HEK293 (cell line): Measurements from ENCODE around the gene MYO7A.

ENCODE experiments used
- CTCF ChIA-PET: fragments of 350-600 bp; formaldehyde crosslinking; extraction: SDS; loops from one replicate; lab custom pipeline; 2021; ENCODE audit warnings: antibody characterized with exemption; lab: Yijun Ruan, JAX
- POLR2A ChIA-PET: fragments of 300-600 bp; formaldehyde crosslinking; extraction: SDS; loops from one replicate; lab custom pipeline; 2020; ENCODE audit warnings: antibody characterized with exemption, inconsistent platforms; lab: Yijun Ruan, JAX
- H3K27ac ChIP-seq: fragments of 200-500 bp; sonication (Bioruptor generic); 2 replicates; pipeline ENCODE4 v1.5.1; 2014; ENCODE audit warnings: low read depth, low read length, control low read depth, inconsistent platforms; ENCODE audit errors: extremely low read depth
- H3K36me3 ChIP-seq, 2 experiments: fragments of 200-500 bp in 1 of 2; sonication (Bioruptor generic) in 1 of 2; 1 replicate in 1 of 2; 2 replicates in 1 of 2; pipeline ENCODE4 v1.5.1; 2014 to 2017; ENCODE audit warnings: inconsistent platforms in 2 of 2, low read length in 2 of 2; ENCODE audit not compliant: control insufficient read depth in 2 of 2, insufficient read depth in 1 of 2
- H3K4me1 ChIP-seq: fragments of 200-500 bp; sonication (Bioruptor generic); 2 replicates; pipeline ENCODE4 v1.5.1; 2014; ENCODE audit warnings: mild to moderate bottlenecking, low read length, inconsistent platforms; ENCODE audit not compliant: control insufficient read depth, insufficient read depth
- H3K4me3 ChIP-seq: 2 replicates; pipeline ENCODE4 v1.5.1; 2011; ENCODE audit warnings: low read depth, mild to moderate bottlenecking, control low read depth, low read length, moderate library complexity
- H3K9me3 ChIP-seq: fragments of 200-500 bp; sonication (Bioruptor generic); 2 replicates; pipeline ENCODE4 v1.5.1; 2014; ENCODE audit warnings: low read depth, low read length, inconsistent platforms; ENCODE audit not compliant: control insufficient read depth, insufficient read depth
- EGR2 ChIP-seq: fragments of 450-650 bp; formaldehyde crosslinking; IDR thresholded peaks from 2 replicates; pipeline ENCODE4 v1.5.1; 2016; ENCODE audit warnings: low read depth, missing biosample characterization, missing genetic modification characterization
- GLI4 ChIP-seq: fragments of 450-650 bp; formaldehyde crosslinking; IDR thresholded peaks from 2 replicates; pipeline ENCODE4 v1.5.1; 2016; ENCODE audit warnings: missing biosample characterization, missing genetic modification characterization
- KLF16 ChIP-seq: fragments of 450-650 bp; formaldehyde crosslinking; IDR thresholded peaks from 2 replicates; pipeline ENCODE4 v1.5.1; 2017; ENCODE audit warnings: missing biosample characterization, missing genetic modification characterization
- RBAK ChIP-seq: fragments of 450-650 bp; formaldehyde crosslinking; IDR thresholded peaks from 2 replicates; pipeline ENCODE4 v1.5.1; 2016; ENCODE audit warnings: missing biosample characterization, missing genetic modification characterization
- ZFHX2 ChIP-seq: fragments of 450-650 bp; formaldehyde crosslinking; conservative IDR thresholded peaks from 2 replicates; pipeline ENCODE4 v1.5.1; 2016; ENCODE audit warnings: missing biosample characterization, missing genetic modification characterization
- ZFP37 ChIP-seq: fragments of 450-650 bp; formaldehyde crosslinking; IDR thresholded peaks from 2 replicates; pipeline ENCODE4 v1.5.1; 2016; ENCODE audit warnings: missing biosample characterization, missing genetic modification characterization
- ZNF140 ChIP-seq: fragments of 450-650 bp; formaldehyde crosslinking; IDR thresholded peaks from 2 replicates; pipeline ENCODE4 v1.5.1; 2016; ENCODE audit warnings: missing biosample characterization, missing genetic modification characterization
- ZNF169 ChIP-seq: fragments of 450-650 bp; formaldehyde crosslinking; IDR thresholded peaks from 2 replicates; pipeline ENCODE4 v1.5.1; 2016; ENCODE audit warnings: missing biosample characterization, missing genetic modification characterization
- ZNF248 ChIP-seq: fragments of 450-650 bp; formaldehyde crosslinking; IDR thresholded peaks from 2 replicates; pipeline ENCODE4 v1.5.1; 2017; ENCODE audit warnings: missing biosample characterization, missing genetic modification characterization
- ZNF366 ChIP-seq: fragments of 450-650 bp; formaldehyde crosslinking; conservative IDR thresholded peaks from 2 replicates; pipeline ENCODE4 v1.5.1; 2016; ENCODE audit warnings: missing biosample characterization, missing genetic modification characterization
- ZNF423 ChIP-seq: fragments of 450-650 bp; formaldehyde crosslinking; IDR thresholded peaks from 2 replicates; pipeline ENCODE4 v1.5.1; 2016; ENCODE audit warnings: missing biosample characterization, missing genetic modification characterization
- ZNF426 ChIP-seq: fragments of 450-650 bp; formaldehyde crosslinking; IDR thresholded peaks from 2 replicates; pipeline ENCODE4 v1.5.1; 2017; ENCODE audit warnings: missing biosample characterization, missing genetic modification characterization, mild to moderate bottlenecking, inconsistent platforms, moderate library complexity
- ZNF664 ChIP-seq: fragments of 450-650 bp; formaldehyde crosslinking; IDR thresholded peaks from 2 replicates; pipeline ENCODE4 v1.5.1; 2016; ENCODE audit warnings: missing biosample characterization, missing genetic modification characterization
- TF ChIP-seq, protein P1 (sequence below): fragments of 450-650 bp; formaldehyde crosslinking; IDR thresholded peaks from 2 replicates; pipeline ENCODE4 v1.5.1; 2016; ENCODE audit warnings: missing biosample characterization, missing genetic modification characterization
- TF ChIP-seq, protein P2 (sequence below): fragments of 450-650 bp; formaldehyde crosslinking; IDR thresholded peaks from 2 replicates; pipeline ENCODE4 v1.5.1; 2017; ENCODE audit warnings: missing biosample characterization, missing genetic modification characterization
- TF ChIP-seq, protein P3 (sequence below): fragments of 450-650 bp; formaldehyde crosslinking; IDR thresholded peaks from 2 replicates; pipeline ENCODE4; 2016; ENCODE audit warnings: missing biosample characterization, missing genetic modification characterization

Gene MYO7A

DNA sequence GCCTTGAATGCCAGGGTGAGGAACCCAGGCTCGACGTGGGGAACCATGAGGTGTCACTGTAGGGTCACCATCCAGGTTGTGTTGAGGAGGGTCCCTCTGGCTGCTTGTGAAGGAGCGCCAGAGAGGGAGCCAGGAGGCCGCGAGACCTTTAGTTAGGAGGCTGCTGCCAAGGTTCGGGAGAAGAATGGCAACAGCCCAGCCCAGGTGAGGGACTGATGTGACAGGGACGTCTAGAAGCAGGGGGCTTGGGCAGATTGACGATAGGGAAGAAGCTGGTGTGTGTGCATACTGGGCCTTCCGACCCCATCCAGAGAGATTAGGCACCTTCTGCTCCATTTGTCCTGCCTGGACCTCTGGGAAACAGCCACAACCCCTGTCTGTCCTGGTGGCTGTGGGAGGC lies 49.0 kb downstream of the MYO7A start:
- H3K27ac ChIP-seq, result no peak overlapping the region
- H3K9me3 ChIP-seq, result no peaks in the 10 kb centered on the region
- H3K36me3 ChIP-seq, result no peaks in the 10 kb centered on the region
- H3K4me3 ChIP-seq, result no peak overlapping the region
- ChIA-PET POLR2A (no interaction called here), CTCF (interaction anchor here (0.9 to 2.3 kb wide), 4 partner anchors 11 to 443 kb away, joined by 3 to 10 read pairs (median 4); no protein-coding TSS in a partner anchor)
- TF ChIP-seq RBAK (tag by site-specific recombination), result no peak
- no peaks in the 10 kb centered on the region for H3K4me1 ChIP-seq

DNA sequence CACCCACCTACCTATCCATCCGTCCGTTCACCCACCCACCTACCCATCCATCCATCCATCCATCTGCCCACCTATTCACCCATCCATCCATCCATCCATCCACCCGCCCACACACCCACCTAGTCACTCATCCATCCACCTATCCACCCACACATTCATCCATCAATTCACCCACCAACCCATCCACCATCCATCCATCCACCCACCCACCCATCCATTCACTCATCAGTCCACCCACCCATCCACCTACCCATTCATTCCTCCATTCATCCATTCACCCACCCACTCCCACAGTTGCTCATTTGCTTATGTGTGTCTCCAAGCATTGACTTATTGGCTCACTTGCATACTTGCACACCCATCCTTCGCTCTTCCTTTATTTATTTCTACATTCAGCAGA lies 50.1 kb downstream of the MYO7A start:
- Histone ChIP-seq H3K9me3 (no peaks in the 10 kb centered on the region), H3K36me3 (no peaks in the 10 kb centered on the region), H3K4me1 (no peaks in the 10 kb centered on the region), H3K27ac (no peak overlapping the region), H3K4me3 (no peak overlapping the region)
- CTCF ChIA-PET, result interaction anchor here (0.6 to 2.3 kb wide), 3 partner anchors 11 to 61 kb away, joined by 3 to 10 read pairs (median 3); partner anchors contain the start of gene MYO7A
- POLR2A ChIA-PET, result no interaction called here
- TF ChIP-seq ZFHX2 (peak; percentile 98), ZNF366 (tag by site-specific recombination) (peak; percentile 70), ZNF140 (tag by site-specific recombination) (no peak), KLF16 (tag by site-specific recombination) (no peak), EGR2 (tag by site-specific recombination) (peak; percentile 99)

DNA sequence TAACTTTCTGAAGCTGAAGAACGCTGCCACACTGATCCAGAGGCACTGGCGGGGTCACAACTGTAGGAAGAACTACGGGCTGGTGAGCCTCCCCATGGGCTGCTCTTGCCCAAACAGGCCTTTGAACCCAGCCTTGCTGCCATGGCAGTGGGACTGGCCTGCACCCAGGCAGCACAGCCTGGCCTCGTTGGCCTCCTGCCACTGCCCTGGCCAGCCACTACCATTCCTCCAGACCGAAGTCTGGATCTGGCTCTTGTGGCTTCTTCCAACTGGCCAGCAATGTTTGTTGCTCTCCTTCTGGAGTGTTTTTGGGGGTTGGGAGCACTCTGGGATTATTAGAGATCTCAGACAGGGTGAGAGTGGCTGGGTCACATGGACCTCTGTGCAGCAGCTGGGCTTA lies 51.0 kb downstream of the MYO7A start:
- Histone ChIP-seq H3K36me3 (no peaks in the 10 kb centered on the region), H3K4me1 (no peaks in the 10 kb centered on the region), H3K9me3 (no peaks in the 10 kb centered on the region), H3K27ac (no peak overlapping the region), H3K4me3 (no peak overlapping the region)
- POLR2A ChIA-PET, result no interaction called here
- CTCF ChIA-PET, result interaction anchor here (1.3 to 2.3 kb wide), 2 partner anchors 10 to 52 kb away, joined by 3 to 10 read pairs; partner anchors contain the start of gene MYO7A
- no peak for TF ChIP-seq ZNF169 (tag by site-specific recombination)
- no peak for TF ChIP-seq ZNF426 (tag by site-specific recombination)
- TF ChIP-seq, protein P1, sequence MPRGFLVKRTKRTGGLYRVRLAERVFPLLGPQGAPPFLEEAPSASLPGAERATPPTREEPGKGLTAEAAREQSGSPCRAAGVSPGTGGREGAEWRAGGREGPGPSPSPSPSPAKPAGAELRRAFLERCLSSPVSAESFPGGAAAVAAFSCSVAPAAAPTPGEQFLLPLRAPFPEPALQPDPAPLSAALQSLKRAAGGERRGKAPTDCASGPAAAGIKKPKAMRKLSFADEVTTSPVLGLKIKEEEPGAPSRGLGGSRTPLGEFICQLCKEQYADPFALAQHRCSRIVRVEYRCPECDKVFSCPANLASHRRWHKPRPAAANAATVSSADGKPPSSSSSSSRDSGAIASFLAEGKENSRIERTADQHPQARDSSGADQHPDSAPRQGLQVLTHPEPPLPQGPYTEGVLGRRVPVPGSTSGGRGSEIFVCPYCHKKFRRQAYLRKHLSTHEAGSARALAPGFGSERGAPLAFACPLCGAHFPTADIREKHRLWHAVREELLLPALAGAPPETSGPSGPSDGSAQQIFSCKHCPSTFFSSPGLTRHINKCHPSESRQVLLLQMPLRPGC (tag by site-specific recombination), result no peak
- TF ChIP-seq ZNF248 (tag by site-specific recombination), result no peak
- no peak for TF ChIP-seq ZNF423 (tag by site-specific recombination)
- TF ChIP-seq, protein P2, sequence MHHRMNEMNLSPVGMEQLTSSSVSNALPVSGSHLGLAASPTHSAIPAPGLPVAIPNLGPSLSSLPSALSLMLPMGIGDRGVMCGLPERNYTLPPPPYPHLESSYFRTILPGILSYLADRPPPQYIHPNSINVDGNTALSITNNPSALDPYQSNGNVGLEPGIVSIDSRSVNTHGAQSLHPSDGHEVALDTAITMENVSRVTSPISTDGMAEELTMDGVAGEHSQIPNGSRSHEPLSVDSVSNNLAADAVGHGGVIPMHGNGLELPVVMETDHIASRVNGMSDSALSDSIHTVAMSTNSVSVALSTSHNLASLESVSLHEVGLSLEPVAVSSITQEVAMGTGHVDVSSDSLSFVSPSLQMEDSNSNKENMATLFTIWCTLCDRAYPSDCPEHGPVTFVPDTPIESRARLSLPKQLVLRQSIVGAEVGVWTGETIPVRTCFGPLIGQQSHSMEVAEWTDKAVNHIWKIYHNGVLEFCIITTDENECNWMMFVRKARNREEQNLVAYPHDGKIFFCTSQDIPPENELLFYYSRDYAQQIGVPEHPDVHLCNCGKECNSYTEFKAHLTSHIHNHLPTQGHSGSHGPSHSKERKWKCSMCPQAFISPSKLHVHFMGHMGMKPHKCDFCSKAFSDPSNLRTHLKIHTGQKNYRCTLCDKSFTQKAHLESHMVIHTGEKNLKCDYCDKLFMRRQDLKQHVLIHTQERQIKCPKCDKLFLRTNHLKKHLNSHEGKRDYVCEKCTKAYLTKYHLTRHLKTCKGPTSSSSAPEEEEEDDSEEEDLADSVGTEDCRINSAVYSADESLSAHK (tag by site-specific recombination), result no peak
- TF ChIP-seq ZFP37 (tag by site-specific recombination), result no peak
- TF ChIP-seq, protein P3, sequence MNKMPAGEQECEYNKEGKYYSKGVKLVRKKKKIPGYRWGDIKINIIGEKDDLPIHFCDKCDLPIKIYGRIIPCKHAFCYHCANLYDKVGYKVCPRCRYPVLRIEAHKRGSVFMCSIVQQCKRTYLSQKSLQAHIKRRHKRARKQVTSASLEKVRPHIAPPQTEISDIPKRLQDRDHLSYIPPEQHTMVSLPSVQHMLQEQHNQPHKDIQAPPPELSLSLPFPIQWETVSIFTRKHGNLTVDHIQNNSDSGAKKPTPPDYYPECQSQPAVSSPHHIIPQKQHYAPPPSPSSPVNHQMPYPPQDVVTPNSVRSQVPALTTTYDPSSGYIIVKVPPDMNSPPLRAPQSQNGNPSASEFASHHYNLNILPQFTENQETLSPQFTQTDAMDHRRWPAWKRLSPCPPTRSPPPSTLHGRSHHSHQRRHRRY (tag by site-specific recombination), result no peak
- TF ChIP-seq GLI4, result no peak
- no peak for TF ChIP-seq ZNF664 (tag by site-specific recombination)
- TF ChIP-seq, all 188 proteins: peak for 0
